ENCODE results near the gene COL16A1. TPM values are rescaled to one million over a fixed set of nuclear protein-coding genes. Genes with fewer than 3 reads are reported as not detected.

The COL16A1 gene
- total RNA-seq, 6 donors from 2014 or later: 15.2 to 103 (median 40.7) TPM

- WGBS, 2 donors: 72 to 79% methylated on average over 6 to 10 of the region's 11 CpGs
- ATAC-seq (ENCODE audit: low FRiP score in 2 of 2): no peak
- no peaks in the 10 kb centered on the region for H3K36me3 ChIP-seq
- no peak for DNase-seq
- H3K4me3 ChIP-seq: no peak overlapping the region
- H3K9me3 ChIP-seq: no peaks in the 10 kb centered on the region
- TF ChIP-seq POLR2A (IDR thresholded peaks at IDR 0.05) (no peak), POLR2AphosphoS5 (IDR thresholded peaks at IDR 0.05) (no peak), EP300 (IDR thresholded peaks at IDR 0.05) (no peak)
- TF ChIP-seq, protein P1, sequence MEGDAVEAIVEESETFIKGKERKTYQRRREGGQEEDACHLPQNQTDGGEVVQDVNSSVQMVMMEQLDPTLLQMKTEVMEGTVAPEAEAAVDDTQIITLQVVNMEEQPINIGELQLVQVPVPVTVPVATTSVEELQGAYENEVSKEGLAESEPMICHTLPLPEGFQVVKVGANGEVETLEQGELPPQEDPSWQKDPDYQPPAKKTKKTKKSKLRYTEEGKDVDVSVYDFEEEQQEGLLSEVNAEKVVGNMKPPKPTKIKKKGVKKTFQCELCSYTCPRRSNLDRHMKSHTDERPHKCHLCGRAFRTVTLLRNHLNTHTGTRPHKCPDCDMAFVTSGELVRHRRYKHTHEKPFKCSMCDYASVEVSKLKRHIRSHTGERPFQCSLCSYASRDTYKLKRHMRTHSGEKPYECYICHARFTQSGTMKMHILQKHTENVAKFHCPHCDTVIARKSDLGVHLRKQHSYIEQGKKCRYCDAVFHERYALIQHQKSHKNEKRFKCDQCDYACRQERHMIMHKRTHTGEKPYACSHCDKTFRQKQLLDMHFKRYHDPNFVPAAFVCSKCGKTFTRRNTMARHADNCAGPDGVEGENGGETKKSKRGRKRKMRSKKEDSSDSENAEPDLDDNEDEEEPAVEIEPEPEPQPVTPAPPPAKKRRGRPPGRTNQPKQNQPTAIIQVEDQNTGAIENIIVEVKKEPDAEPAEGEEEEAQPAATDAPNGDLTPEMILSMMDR (IDR thresholded peaks at IDR 0.05): no peak
- H3K27me3 ChIP-seq: no peaks in the 10 kb centered on the region
- H3K4me1 ChIP-seq: peaks cover 16 to 31% (median 22%) of the 10 kb centered on the region in 4 donors
- no peak overlapping the region for H3K27ac ChIP-seq
These were observed 35.4 kb downstream of the COL16A1 start for GRCh38 chr1:31668303-31668883.

DNA sequence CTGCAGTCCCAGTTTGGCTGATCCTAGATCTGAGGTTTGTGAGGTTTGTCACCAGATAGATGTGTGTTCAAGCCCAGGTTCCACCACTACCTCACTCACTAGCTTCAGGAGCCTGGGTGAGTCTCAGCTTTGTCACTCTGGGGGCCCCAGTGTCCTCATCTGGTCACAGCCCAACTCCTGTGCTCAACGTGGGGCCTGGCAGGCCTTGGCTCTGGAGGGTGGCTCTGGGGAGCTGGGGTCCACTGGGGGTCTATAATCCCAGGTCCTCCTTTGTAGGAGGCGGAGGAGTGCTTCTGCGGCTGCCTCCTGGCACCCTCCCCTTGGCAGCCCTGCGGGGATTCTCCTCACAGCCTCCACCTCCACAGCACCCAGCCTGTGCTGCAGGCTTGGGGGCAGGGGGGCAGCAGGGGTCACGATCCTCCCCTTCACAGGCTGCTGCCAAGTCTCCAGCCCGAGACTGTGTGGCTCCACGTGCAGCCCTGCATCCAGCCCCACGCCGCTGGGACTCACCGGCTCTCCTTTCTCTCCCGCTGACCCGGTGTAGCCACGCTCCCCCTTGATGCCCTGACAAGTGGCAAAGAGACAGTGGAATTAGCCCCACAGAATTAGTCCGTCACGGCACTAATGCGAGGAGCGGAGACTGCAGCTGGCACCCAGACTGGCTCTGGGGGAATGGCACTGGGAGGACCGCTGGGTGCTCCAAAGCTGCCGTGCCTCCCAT lies 36.6 kb downstream of the COL16A1 start:
- no peak for TF ChIP-seq EP300 (IDR thresholded peaks at IDR 0.05)
- TF ChIP-seq, protein P1 (IDR thresholded peaks at IDR 0.05): no peak
- TF ChIP-seq POLR2AphosphoS5 (IDR thresholded peaks at IDR 0.05): no peak
- no peak for TF ChIP-seq POLR2A (IDR thresholded peaks at IDR 0.05)
- Histone ChIP-seq H3K4me1 (peaks cover 16 to 31% (median 22%) of the 10 kb centered on the region in 4 donors), H3K36me3 (no peaks in the 10 kb centered on the region), H3K27ac (no peak overlapping the region), H3K4me3 (no peak overlapping the region), H3K9me3 (no peaks in the 10 kb centered on the region), H3K27me3 (no peaks in the 10 kb centered on the region)
- ATAC-seq (ENCODE audit: low FRiP score in 2 of 2) (no peak), DNase-seq (no peak)
- WGBS, 2 donors: 83 to 86% methylated on average over 14 to 19 of the region's 19 CpGs

GRCh38 chr1:31666263-31666963 lies 37.4 kb downstream of the COL16A1 start:
- WGBS, 2 donors: 51 to 56% methylated on average over 10 of the region's 10 CpGs
- no peaks in the 10 kb centered on the region for H3K36me3 ChIP-seq
- no peak for TF ChIP-seq EP300 (IDR thresholded peaks at IDR 0.05)
- no peak for TF ChIP-seq POLR2AphosphoS5 (IDR thresholded peaks at IDR 0.05)
- TF ChIP-seq, protein P1 (IDR thresholded peaks at IDR 0.05): no peak
- TF ChIP-seq POLR2A (IDR thresholded peaks at IDR 0.05): no peak
- ATAC-seq (ENCODE audit: low FRiP score in 2 of 2) (peak in 1 of 2 donors; percentile 5), DNase-seq (peak in 1 of 2 donors; percentile 63)
- no peak overlapping the region for H3K4me3 ChIP-seq
- no peaks in the 10 kb centered on the region for H3K27me3 ChIP-seq
- H3K27ac ChIP-seq: peak overlapping the region in 1 of 4 donors; percentile 40
- H3K9me3 ChIP-seq: no peaks in the 10 kb centered on the region
- peaks cover 16 to 31% (median 22%) of the 10 kb centered on the region in 4 donors for H3K4me1 ChIP-seq

DNA sequence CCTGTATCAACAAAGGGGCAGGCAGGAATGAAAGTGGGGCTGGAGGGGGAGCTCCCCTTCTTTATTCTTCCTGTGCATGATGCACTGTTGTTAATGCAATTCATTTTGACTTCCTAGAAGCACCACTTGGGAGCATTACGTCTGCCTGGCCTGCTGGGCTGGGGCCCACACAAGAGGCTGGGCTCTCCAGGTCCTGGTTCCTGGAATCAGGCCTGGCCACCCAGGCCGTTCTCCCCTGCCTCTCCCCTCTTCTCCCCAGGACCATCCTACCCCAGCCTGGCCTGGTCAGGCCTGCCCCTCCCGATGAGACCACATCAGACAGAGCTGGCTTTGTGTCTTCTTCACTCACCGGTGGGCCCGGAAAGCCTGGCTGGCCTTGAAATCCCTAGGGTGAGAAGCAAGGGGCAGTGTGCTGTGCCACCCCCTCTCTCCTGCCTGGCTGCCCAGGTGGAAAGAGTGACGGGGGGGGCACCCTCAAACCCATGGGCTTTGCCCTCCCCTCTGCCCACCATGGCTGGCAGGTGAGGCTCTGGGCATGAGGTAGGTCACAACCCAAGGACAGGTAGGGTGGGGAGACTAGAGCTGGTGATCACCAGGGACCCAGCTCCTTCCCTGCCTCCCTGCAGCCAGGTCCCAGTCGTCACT lies 38.5 kb downstream of the COL16A1 start:
- Histone ChIP-seq H3K9me3 (no peaks in the 10 kb centered on the region), H3K27ac (no peak overlapping the region), H3K27me3 (no peaks in the 10 kb centered on the region), H3K4me1 (peaks cover 9 to 27% (median 15%) of the 10 kb centered on the region in 4 donors), H3K36me3 (no peaks in the 10 kb centered on the region), H3K4me3 (no peak overlapping the region)
- no peak for ATAC-seq (ENCODE audit: low FRiP score in 2 of 2)
- TF ChIP-seq POLR2A (IDR thresholded peaks at IDR 0.05) (no peak), EP300 (IDR thresholded peaks at IDR 0.05) (no peak), POLR2AphosphoS5 (IDR thresholded peaks at IDR 0.05) (no peak)
- TF ChIP-seq, protein P1 (IDR thresholded peaks at IDR 0.05): no peak
- WGBS, 2 donors: 76 to 86% methylated on average over 4 to 7 of the region's 7 CpGs
- no peak for DNase-seq
